Ishikawa (cell line): Measurements from ENCODE around the gene MGLL.

Experiments
- CEBPB ChIP-seq: IDR thresholded peaks from 2 replicates; pipeline ENCODE4 v1.6.1; 2012
- FOXM1 ChIP-seq: IDR thresholded peaks from 2 replicates; pipeline ENCODE4 v1.6.1; 2012; ENCODE audit warnings: low read depth, borderline replicate concordance
- MAX ChIP-seq: IDR thresholded peaks from 2 replicates; pipeline ENCODE4 v1.6.1; 2012
- RAD21 ChIP-seq: IDR thresholded peaks from 2 replicates; pipeline ENCODE4 v1.6.1; 2012; ENCODE audit warnings: low read depth
- REST ChIP-seq: IDR thresholded peaks from 2 replicates; pipeline ENCODE4 v1.6.1; 2012; ENCODE audit warnings: low read depth, mild to moderate bottlenecking
- TAF1 ChIP-seq: IDR thresholded peaks from 2 replicates; pipeline ENCODE4 v1.6.1; 2012; ENCODE audit warnings: low read depth, mild to moderate bottlenecking
- YY1 ChIP-seq: IDR thresholded peaks from 2 replicates; pipeline ENCODE4 v1.6.1; 2012; ENCODE audit warnings: low read depth

- TF ChIP-seq FOXM1 = no peak
- TF ChIP-seq RAD21 = no peak
- no peak for TF ChIP-seq TAF1
- no peak for TF ChIP-seq YY1
- TF ChIP-seq REST = no peak
- no peak for TF ChIP-seq CEBPB
- TF ChIP-seq MAX = no peak
These were observed 3.4 kb upstream of the MGLL start for GRCh38 chr3:127825756-127826155.
